HG03060 (cell line): ENCODE data around the gene NFKBIL1.
"Not testable (repeated sequence)": the region's sequence is repeated elsewhere in the genome, so short reads cannot be mapped to it uniquely, and the experiment has no call there.

Experiments
- ATAC-seq: cut with Tn5 transposase; IDR thresholded peaks from one replicate; pipeline ENCODE4 v1.9.1; 2021; ENCODE audit warnings: low read depth, moderate number of reproducible peaks; ENCODE audit not compliant: unreplicated experiment

The NFKBIL1 gene

DNA sequence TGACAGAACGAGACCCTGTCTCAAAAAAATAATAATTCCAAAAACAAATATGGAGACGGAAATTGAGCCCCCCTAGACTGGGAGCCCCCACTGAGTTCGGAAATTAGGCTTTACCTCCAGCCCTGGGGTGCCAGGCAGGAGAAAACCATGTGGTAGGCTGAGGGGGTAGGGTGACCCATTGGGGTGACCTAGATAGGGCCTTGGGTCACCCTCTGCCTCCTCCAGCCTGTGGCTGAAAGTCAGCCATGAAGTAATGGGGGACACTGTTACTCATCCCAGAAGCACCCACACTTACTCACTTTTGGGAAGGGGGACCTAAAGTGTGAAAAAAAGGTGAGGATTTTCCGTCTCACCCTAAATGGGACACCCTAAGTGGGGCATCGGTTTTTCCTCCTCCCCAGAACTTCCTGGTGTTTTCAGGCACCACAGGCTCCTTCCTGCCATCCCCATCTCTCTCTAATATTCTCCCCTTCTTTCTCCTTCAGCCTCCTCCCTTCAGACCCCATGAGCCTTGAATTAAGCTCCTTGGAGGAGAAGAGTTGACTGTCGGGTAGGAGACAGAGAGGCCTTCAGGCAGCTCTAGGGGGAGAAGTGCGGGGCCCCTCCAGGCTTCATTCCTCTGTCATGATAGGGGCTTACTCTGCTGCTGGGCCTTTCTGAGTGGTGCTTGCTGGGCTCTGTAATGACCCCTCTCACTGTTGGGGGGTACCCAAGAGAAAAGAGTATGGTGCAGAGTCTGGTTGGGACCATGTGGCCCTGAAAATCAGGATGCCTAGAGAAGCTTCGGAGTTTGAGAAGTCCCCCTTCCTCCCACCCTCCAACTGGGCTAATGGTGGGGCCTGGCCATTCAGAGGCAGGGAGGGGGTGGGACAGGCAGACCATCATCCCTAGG, 32.4 kb downstream of the NFKBIL1 start:
- ATAC-seq, result no peak

DNA sequence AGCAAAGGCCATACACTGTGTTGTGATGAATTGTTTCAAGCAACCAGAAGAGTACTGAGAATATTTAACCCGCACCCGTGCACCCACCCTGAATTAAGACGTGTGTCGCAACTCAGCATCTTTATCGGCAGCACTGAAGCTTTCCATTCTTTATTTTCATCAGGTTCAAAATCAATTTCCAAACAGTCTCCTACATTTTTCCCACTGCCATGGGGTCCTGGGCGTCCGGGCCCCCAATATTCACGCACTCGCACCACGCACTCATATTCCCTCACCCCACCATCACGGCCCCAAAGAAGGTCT, 33.0 kb downstream of the NFKBIL1 start:
- ATAC-seq, result no peak

DNA sequence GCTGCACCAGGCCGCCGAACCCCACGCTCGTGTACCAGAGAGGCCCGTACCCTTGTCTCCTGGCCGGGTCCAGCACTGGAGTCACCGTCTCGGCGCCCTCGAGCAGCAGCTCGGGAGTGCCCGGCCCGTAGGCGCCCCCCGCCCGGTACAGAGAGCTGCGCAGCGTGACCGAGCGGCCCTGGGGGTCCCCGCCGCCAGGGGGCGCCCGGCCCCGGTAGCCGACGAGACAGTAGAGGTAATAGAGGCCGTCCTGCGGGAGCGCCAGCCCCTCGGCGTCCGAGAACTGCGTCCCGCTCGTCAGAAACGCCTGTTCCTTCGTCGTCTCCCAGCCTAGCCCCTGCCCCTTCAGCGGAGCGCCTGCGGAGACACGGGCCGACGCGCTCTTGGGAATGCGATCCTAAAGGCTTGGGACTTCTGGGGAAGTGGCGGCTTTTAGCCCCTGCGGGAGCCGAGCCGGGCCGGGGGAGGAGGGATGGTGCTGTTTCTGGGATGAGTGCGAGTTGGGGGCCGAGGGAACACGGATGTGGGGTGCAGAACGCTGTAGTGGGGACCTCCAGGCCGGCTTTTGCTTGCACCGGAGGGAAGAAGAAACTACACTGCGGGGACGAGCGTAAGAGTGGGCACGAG, 33.5 kb downstream of the NFKBIL1 start:
- ATAC-seq, result no peak

DNA sequence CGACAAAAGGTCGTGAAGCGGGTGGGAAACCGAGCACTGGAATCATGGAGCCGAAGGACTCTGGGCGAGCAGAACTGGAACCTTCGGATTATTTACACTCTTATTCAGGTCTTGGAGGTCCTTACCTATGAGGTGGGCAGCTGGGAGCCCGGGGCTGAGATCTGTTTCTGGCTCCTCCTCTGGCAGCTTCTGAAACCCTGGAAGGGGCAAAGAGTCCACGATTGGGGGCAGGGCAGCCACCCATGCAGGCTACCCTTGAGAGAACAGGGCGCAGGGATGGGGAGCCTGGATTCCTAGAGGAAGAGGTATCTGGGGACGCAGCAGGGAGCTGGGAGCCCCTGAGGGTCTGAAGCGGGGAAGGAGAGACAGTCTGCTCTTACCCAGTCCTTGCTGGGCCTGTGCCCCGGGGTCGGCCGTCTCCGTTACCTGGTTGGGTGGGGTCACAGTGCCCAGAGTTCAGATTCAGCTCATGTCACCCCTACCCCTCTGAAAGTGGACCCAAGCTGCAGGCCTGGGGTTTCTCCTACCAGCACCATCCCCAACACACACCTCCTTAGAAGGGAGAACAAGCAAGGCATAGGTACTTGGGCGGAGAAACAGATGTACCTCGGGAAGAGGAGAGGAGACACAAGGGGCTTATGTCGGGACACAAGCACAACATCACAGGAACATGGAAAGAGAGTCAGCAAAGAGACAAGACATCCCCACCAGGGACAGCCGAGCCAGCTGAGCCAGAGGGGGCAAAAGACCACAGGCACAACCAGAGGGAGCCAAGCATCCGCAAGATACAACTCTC, 34.2 kb downstream of the NFKBIL1 start:
- ATAC-seq, result no peak

DNA sequence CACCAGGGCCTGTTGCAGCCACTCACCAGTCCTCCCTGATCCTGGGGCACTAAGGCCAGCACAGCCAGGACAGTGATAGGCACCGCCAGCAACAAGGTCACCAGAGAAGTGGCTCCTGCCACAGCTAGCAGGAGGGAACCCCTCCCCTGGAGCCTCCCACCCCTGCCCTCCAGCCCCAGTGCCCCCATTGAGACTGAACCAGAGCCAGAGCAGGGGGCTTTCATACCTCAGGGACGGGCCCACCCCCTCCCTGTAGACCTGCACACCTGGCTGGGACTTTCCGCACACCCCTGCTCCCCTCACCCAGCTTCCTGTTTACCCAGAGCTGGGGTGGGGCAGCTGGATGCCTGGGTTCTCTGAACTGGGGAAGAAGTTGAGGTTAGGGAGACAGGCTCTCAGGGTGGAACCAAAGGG, 34.8 kb downstream of the NFKBIL1 start, which contains the start of gene LTB:
Gene LTB, minus strand, starts transcription at position 195 of the 414 bp plus-strand sequence. Its CDS starts 7 bp downstream, at position 188.
- ATAC-seq, result no peak

DNA sequence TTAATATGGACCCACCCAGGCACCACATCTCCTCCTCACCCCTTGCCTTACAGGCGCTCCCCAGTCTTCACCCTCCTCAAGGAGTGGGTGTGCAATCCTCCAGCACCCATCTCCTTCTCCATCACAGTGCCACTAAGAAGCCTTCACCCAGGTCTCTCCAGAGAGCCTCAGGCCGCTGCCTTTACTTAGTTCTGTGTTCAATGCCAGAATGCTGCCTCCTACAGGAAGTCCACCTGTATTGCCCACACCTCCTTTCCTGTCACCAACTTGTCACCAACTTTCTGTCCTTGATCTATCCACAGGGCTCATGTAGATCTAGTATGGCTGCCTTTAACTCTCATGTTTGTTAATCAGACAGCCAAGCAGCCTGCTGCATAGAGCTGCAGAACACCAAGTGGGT, 38.1 kb downstream of the NFKBIL1 start:
- ATAC-seq, result no peak

DNA sequence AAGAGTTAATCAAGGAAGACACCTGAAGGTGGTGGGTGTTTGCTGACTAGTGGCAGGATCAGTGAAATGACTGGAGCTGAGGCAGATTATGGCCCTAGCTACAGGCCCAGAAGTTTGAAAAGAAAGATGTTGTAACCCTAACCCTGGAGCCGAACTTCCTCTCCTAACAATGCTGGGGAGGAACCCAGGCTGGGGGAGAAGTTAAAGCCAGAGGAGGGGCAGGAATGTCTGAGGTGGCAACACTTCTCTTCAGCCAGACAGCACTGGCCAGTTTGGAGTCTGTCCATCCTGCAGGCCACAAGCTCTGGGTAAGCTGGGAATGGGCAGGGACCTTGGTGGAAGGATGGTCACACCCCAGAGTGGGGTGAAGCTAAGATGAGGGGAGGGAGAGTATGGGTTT, 38.6 kb downstream of the NFKBIL1 start, which contains the start of gene LST1:
Gene LST1, plus strand, starts transcription at position 270 of the 400 bp plus-strand sequence. CDS start 1,023 bp downstream, outside the sequence.
- ATAC-seq, result no peak

DNA sequence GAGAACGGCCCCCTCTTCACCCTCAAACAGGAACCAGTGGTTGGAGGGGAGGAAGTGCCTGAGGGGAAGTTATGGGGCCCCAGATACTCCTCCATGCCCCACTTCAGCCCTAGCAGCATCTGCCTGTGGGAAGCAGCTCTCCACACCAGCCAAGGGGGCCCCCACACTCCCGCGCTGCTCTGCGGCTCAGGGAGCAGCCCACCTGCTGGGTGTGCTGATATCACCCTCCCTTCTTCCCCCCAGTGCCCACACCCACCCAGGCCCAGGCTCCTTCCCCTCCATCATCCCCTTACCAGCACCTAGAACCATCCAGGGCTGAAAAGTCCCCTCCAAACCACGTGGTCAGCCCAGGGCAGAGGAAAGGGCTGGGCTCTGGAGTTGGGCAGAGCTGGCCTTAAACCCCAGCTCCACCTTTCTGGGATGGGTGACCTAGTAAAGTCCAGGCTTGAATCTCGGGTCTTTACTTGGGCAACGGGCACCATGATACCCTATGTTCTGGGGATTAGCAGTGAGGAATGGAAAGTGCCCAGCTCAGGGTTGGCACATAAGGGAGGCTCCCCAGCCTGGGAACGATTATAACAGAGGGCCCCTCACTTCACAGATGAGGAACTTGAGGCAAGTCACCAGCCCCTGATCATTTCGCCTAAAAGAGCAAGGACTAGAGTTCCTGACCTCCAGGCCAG, 39.3 kb downstream of the NFKBIL1 start:
- no peak for ATAC-seq

DNA sequence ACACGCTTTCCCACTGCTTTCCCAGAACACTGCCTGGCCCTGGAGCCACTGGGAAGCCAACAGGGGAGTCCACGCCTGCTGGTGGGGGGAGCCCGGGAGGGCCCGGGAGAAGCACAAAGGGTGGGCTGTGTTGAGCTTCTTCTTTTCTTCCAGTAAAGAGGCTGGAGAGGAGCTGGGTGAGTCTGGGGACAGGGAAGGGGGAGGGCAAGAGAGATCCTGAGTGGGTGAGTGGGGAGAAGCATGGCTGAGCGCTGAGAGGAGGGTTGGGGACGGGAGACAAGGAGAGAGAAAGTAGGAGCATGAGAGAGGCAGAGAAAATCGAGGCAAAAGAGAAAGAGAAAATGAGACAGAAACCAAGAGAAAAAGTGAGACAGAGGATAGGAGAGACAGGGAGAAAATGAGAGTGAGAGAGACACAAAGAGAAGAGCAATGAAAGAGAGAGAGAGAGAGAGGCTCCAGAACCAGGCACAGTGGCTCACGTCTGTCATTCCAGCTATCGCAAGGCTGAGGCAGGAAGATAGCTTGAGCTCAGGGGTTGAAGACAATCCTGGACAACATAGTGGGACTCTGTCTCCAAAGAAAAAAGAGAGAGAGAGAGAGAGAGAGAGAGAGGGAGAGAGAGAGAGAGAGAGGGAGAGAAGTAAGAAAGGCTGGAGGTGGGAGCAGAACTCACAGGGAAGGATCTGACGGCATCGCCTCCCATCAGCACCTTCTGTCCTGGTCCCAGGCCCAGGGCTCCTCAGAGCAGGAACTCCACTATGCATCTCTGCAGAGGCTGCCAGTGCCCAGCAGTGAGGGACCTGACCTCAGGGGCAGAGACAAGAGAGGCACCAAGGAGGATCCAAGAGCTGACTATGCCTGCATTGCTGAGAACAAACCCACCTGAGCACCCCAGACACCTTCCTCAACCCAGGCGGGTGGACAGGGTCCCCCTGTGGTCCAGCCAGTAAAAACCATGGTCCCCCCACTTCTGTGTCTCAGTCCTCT, 40.7 kb downstream of the NFKBIL1 start:
- no peak for ATAC-seq

DNA sequence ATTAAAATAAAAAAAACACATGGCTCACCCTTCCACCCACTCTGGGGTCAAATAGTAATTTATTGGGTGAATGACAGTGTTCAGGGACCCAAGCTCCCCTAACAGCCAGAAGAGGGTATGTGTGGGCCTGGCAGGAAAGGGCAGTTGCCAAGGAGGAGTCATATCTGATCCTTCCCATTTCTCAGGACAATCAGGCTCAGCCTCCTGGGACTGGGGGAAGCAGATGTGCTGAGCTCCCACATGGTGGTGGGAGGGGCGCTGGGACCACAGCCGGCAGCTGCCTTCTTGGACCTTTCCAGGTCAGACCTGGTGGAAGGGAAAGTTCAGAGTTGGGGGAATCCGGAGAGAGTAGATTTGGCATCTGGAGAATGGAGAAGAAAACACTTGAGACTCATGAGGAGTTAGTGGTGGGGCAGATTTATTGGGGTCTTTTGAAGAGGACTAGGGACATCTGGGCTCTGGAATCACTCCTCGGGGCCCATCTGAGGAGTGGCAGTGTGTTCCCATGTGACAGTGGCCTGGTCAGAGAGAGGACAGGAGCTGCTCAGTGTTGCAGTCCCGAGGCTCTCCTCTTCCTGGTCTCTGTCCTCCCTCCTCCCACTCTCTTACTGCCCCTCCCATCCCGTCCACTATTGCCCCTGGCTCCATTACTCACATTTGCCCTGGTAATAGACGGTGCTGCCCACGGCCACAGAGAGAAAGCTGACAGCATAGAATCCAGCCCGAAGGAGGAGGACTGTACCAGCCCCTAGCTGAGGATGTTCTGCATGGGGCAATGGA, 41.7 kb downstream of the NFKBIL1 start:
- ATAC-seq, result no peak

DNA sequence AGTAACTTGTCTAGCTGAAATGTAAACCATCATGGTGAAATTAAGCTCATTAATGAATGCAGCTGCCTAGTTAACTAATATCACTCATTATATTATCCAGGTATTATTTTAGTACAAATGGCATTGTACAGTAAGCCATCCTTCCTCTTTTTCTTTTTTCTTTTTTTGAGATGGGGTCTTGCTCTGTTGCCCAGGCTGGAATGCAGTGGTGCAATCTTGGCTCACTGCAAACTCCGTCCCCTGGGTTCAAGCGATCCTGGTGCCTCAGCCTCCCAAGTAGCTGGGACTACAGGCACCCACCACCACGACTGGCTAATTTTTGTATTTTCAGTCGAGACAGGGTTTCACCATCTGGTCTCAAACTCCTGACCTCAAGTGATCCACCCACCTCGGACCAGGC, 43.3 kb downstream of the NFKBIL1 start:
- not testable (repeated sequence) for ATAC-seq

DNA sequence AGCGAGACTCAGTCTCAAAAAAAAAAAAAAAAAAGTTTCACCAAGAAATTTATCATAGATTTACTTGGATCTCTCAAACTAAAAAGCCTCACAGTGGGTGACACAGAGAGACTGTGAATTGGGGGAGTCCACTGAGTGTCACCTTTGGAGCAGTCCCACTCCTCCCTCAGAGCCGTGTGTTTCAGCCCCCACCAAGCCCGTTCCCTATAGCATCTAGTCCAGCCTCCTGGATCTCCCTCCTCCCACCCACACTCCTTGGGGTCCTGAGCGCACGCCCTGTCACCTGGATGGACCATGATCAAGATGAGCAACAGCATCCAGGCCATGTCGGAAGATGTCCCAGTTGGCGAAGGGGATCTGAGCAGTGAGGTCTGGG, 45.0 kb downstream of the NFKBIL1 start:
- no peak for ATAC-seq

DNA sequence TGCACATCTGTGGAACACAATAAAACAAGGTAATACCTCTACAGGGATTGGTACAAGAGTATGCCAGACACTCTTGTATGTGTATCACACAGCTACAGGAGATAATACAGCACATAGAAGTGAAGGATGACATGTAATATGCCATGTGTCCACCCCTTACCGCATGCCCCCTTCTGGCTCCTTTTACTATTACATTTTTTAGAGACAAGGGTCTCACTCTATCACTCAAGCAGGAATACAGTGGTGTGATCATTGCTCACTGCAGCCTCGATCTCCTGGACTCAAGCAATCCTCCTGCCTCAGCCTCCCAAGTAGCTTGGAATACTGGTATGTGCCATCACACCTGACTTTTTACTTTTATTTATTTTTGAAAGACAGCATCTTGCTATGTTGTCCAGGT, 49.6 kb downstream of the NFKBIL1 start:
- no peak for ATAC-seq

DNA sequence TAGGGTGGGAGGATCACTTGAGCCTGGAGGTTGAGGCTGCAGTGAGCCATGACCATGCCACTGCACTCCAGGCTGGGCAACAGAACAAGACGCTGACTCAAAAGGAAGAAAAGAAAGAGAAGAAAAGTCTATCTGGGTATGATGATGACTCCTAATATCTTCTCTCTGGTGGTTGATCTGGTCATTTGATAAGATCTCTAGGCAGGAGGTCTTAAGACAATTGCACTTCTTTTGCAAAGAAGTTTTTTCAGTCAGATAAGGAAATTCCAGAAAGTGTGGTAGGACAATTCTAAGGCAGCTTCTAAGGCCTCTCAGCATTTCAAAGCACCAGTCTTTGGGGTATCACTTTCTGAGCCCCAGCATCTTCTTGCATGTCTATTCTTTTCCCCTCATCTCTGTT, 59.9 kb downstream of the NFKBIL1 start:
- no peak for ATAC-seq
